Adrenal gland (tissue), 5 donors: ENCODE results near the gene ERCC5.

Experiments
- POLR2A ChIP-seq, 2 donors: fragments of 450-650 bp; IDR thresholded peaks; one replicate each; pipeline ENCODE4 v1.6.1; 2017; ENCODE audit warnings: antibody characterized with exemption in 2 of 2, mild to moderate bottlenecking in 2 of 2, moderate library complexity in 1 of 2
- TF ChIP-seq, protein P1 (sequence below), 6 experiments: fragments of 450-650 bp in 4 of 6; fragments of 200-600 bp in 2 of 6; sonication (generic) in 1 of 6; IDR thresholded peaks; 1 replicate in 5 of 6; 2 replicates in 1 of 6; pipeline versions ENCODE4 v1.5.1 to v1.8.0; 2016 to 2021; ENCODE audit warnings: antibody characterized with exemption in 6 of 6, mild to moderate bottlenecking in 2 of 6, moderate library complexity in 1 of 6
- donor health status: DM: no; HTN: no; CAD: no.

GRCh38 chr13:102845289-102845629, 573 bp upstream of the ERCC5 start:
- TF ChIP-seq, protein P1, sequence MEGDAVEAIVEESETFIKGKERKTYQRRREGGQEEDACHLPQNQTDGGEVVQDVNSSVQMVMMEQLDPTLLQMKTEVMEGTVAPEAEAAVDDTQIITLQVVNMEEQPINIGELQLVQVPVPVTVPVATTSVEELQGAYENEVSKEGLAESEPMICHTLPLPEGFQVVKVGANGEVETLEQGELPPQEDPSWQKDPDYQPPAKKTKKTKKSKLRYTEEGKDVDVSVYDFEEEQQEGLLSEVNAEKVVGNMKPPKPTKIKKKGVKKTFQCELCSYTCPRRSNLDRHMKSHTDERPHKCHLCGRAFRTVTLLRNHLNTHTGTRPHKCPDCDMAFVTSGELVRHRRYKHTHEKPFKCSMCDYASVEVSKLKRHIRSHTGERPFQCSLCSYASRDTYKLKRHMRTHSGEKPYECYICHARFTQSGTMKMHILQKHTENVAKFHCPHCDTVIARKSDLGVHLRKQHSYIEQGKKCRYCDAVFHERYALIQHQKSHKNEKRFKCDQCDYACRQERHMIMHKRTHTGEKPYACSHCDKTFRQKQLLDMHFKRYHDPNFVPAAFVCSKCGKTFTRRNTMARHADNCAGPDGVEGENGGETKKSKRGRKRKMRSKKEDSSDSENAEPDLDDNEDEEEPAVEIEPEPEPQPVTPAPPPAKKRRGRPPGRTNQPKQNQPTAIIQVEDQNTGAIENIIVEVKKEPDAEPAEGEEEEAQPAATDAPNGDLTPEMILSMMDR (IDR thresholded peaks at IDR 0.05): no peak
- no peak for TF ChIP-seq POLR2A (IDR thresholded peaks at IDR 0.05)
